OCI-LY3 (cell line): Measurements from ENCODE around the gene TRAPPC4.

ENCODE experiments used
- H2AFZ ChIP-seq: fragments of 200-600, 300-600 bp; shearing (Covaris generic); 2 replicates; pipeline ENCODE4 v1.6.0; 2014; ENCODE audit warnings: antibody characterized with exemption, low read depth, low read length
- H3K27ac ChIP-seq: fragments of 200-600, 300-600 bp; sonication (generic); 2 replicates; pipeline ENCODE4 v1.5.1; 2014; ENCODE audit warnings: mild to moderate bottlenecking, low read length, moderate library complexity, mixed read lengths
- H3K27me3 ChIP-seq: fragments of 200-600, 300-600 bp; sonication (generic); 2 replicates; pipeline ENCODE4 v1.6.1; 2014; ENCODE audit warnings: low read depth, low read length, mixed read lengths
- H3K36me3 ChIP-seq: fragments of 200-600, 300-600 bp; sonication (generic); replicated peaks from 2 replicates; pipeline ENCODE3; 2014; ENCODE audit warnings: low read depth, low read length, mixed read lengths
- H3K4me1 ChIP-seq: fragments of 300-600, 200-600 bp; sonication (generic); 2 replicates; pipeline ENCODE4 v1.6.1; 2014; ENCODE audit warnings: low read length, mixed read lengths
- H3K4me2 ChIP-seq: fragments of 200-600, 300-600 bp; sonication (generic); 2 replicates; pipeline ENCODE4 v1.6.1; 2014; ENCODE audit warnings: low read length, mixed read lengths
- H3K4me3 ChIP-seq: fragments of 300-600, 200-600 bp; sonication (generic); 2 replicates; pipeline ENCODE4 v1.5.1; 2014; ENCODE audit warnings: antibody characterized with exemption, mild to moderate bottlenecking, low read length, moderate library complexity
- H3K79me2 ChIP-seq: fragments of 300-600, 200-600 bp; shearing (Covaris generic); 2 replicates; pipeline ENCODE4 v1.6.1; 2014; ENCODE audit warnings: mild to moderate bottlenecking, low read length, mixed read lengths
- H3K9ac ChIP-seq: fragments of 300-600, 200-600 bp; shearing (Covaris generic); 2 replicates; pipeline ENCODE4 v1.6.0; 2014; ENCODE audit warnings: mild to moderate bottlenecking, low read length, moderate library complexity
- H3K9me3 ChIP-seq: fragments of 200-600, 300-600 bp; shearing (Covaris generic); 2 replicates; pipeline ENCODE4 v1.6.1; 2014; ENCODE audit warnings: low read length, mixed read lengths; ENCODE audit not compliant: insufficient read depth
- H4K20me1 ChIP-seq: fragments of 200-600, 300-600 bp; sonication (generic); 2 replicates; pipeline ENCODE4 v1.6.1; 2016; ENCODE audit warnings: low read length, mixed read lengths; ENCODE audit not compliant: insufficient read depth
- CTCF ChIP-seq: fragments of 200-600, 300-600 bp; sonication (generic); IDR thresholded peaks from 2 replicates; pipeline ENCODE4 v1.5.1; 2014; ENCODE audit warnings: antibody characterized with exemption, low read length, low read depth
- EZH2phosphoT487 ChIP-seq: fragments of 200-600 bp; shearing (Covaris generic); IDR thresholded peaks from 2 replicates; pipeline ENCODE4 v1.6.1; 2018; ENCODE audit warnings: antibody characterized with exemption, mixed run types, low read depth

Gene TRAPPC4

GRCh38 chr11:119025978-119026766, 7.6 kb downstream of the TRAPPC4 start:
- Histone ChIP-seq H4K20me1 (no peaks in the 10 kb centered on the region), H2AFZ (no peak overlapping the region), H3K36me3 (peaks cover 54% of the 10 kb centered on the region), H3K27ac (no peak overlapping the region), H3K9ac (no peak overlapping the region), H3K27me3 (no peaks in the 10 kb centered on the region), H3K9me3 (no peaks in the 10 kb centered on the region), H3K79me2 (peaks cover 34% of the 10 kb centered on the region), H3K4me3 (no peak overlapping the region), H3K4me1 (peaks cover 19% of the 10 kb centered on the region), H3K4me2 (no peak overlapping the region)
- TF ChIP-seq EZH2phosphoT487 = no peak
- no peak for TF ChIP-seq CTCF

GRCh38 chr11:119026970-119027369, 8.4 kb downstream of the TRAPPC4 start:
- Histone ChIP-seq H3K36me3 (peaks cover 51% of the 10 kb centered on the region), H2AFZ (no peak overlapping the region), H4K20me1 (no peaks in the 10 kb centered on the region), H3K9me3 (no peaks in the 10 kb centered on the region), H3K79me2 (peaks cover 28% of the 10 kb centered on the region), H3K27ac (no peak overlapping the region), H3K27me3 (no peaks in the 10 kb centered on the region), H3K4me1 (peaks cover 19% of the 10 kb centered on the region), H3K4me3 (no peak overlapping the region), H3K9ac (no peak overlapping the region), H3K4me2 (no peak overlapping the region)
- no peak for TF ChIP-seq EZH2phosphoT487
- TF ChIP-seq CTCF = no peak

GRCh38 chr11:119027561-119028345, 9.2 kb downstream of the TRAPPC4 start:
- no peak overlapping the region for H3K9ac ChIP-seq
- peaks cover 19% of the 10 kb centered on the region for H3K4me1 ChIP-seq
- no peaks in the 10 kb centered on the region for H3K27me3 ChIP-seq
- H3K36me3 ChIP-seq = peaks cover 48% of the 10 kb centered on the region
- peaks cover 28% of the 10 kb centered on the region for H3K79me2 ChIP-seq
- no peak overlapping the region for H3K27ac ChIP-seq
- TF ChIP-seq CTCF (no peak), EZH2phosphoT487 (no peak)
- H4K20me1 ChIP-seq = no peaks in the 10 kb centered on the region
- no peak overlapping the region for H3K4me3 ChIP-seq
- no peaks in the 10 kb centered on the region for H3K9me3 ChIP-seq
- H2AFZ ChIP-seq = no peak overlapping the region
- 0 out of 2 replicates have a peak overlapping the region, but pooled peaks have one; percentile 88 for H3K4me2 ChIP-seq

- Histone ChIP-seq H3K4me1 (peaks cover 19% of the 10 kb centered on the region), H3K36me3 (peaks cover 42% of the 10 kb centered on the region), H3K4me3 (peak overlapping the region; percentile 88), H3K4me2 (peak overlapping the region; percentile 88), H3K9me3 (no peaks in the 10 kb centered on the region), H3K27ac (peak overlapping the region; percentile 53; the same call in 1 of the 2 replicates), H3K9ac (peak overlapping the region; percentile 91; the same call in 1 of the 2 replicates), H3K79me2 (peaks cover 28% of the 10 kb centered on the region), H2AFZ (no peak overlapping the region), H4K20me1 (no peaks in the 10 kb centered on the region), H3K27me3 (no peaks in the 10 kb centered on the region)
- TF ChIP-seq EZH2phosphoT487 (no peak), CTCF (no peak)
These were observed 9.9 kb downstream of the TRAPPC4 start for GRCh38 chr11:119028346-119029068.
